NCI-H69 (cell line): ENCODE data around the gene ZC3H18.

Source experiments
- DNase-seq: peaks from one replicate; lab custom pipeline; 2025; lab: John Stamatoyannopoulos, UW

Gene ZC3H18

DNA sequence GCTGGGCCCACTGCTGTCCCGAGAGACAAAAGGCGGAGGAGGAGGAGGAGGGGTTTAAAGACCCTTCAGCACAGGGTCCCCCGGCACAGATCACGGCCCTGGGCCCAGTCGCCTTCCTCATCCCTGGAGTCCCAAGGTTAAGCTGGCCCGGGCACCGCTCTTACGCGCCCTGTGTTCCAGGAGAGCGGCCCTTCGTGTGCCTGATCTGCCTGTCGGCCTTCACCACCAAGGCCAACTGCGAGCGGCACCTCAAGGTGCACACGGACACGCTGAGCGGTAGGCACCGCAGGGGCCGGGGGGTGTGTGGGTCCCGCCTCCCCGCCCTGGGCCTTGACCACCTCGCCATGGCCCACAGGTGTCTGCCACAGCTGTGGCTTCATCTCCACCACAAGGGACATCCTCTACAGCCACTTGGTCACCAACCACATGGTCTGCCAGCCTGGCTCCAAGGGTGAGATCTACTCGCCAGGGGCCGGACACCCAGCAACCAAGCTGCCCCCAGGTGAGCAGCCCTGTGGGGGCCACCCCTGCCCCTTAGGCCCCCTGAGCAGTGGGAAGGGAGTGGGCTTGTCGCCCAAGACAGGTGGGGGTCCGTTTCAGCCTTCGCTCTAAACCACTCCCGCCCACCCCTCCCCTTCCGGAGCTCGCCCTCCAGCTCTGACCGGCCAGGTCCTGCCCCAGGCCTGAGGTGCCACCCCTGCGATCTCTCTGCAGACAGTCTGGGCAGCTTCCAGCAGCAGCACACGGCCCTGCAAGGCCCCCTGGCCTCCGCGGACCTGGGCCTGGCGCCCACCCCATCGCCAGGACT lies 37.6 kb upstream of the ZC3H18 start:
- DNase-seq: no peak

DNA sequence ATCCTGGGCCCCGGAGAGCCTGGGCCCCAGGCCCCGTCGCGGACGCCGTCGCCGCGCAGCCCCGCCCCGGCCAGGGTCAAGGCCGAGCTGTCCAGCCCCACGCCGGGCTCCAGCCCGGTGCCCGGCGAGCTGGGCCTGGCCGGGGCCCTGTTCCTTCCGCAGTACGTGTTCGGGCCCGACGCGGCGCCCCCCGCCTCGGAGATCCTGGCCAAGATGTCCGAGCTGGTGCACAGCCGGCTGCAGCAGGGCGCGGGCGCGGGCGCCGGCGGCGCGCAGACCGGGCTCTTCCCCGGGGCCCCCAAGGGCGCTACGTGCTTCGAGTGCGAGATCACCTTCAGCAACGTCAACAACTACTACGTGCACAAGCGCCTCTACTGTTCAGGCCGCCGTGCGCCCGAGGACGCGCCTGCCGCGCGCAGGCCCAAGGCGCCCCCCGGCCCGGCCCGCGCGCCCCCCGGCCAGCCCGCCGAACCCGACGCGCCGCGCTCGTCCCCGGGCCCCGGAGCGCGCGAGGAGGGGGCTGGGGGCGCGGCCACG lies 36.8 kb upstream of the ZC3H18 start:
- DNase-seq: no peak

DNA sequence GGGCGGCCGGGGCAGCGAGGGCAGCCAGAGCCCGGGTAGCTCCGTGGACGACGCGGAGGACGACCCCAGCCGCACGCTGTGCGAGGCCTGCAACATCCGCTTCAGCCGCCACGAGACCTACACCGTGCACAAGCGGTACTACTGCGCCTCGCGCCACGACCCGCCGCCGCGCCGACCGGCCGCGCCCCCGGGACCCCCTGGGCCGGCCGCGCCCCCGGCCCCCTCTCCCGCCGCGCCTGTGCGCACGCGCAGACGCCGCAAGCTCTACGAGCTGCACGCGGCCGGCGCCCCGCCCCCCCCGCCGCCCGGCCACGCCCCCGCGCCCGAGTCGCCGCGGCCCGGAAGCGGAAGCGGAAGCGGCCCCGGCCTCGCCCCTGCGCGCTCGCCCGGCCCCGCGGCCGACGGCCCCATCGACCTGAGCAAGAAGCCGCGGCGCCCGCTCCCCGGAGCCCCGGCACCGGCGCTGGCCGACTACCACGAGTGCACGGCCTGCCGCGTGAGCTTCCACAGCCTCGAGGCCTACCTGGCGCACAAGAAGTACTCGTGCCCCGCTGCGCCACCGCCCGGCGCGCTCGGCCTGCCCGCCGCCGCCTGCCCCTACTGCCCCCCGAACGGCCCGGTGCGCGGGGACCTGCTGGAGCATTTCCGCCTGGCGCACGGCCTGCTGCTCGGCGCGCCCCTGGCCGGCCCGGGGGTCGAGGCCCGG lies 36.1 kb upstream of the ZC3H18 start:
- no peak for DNase-seq

DNA sequence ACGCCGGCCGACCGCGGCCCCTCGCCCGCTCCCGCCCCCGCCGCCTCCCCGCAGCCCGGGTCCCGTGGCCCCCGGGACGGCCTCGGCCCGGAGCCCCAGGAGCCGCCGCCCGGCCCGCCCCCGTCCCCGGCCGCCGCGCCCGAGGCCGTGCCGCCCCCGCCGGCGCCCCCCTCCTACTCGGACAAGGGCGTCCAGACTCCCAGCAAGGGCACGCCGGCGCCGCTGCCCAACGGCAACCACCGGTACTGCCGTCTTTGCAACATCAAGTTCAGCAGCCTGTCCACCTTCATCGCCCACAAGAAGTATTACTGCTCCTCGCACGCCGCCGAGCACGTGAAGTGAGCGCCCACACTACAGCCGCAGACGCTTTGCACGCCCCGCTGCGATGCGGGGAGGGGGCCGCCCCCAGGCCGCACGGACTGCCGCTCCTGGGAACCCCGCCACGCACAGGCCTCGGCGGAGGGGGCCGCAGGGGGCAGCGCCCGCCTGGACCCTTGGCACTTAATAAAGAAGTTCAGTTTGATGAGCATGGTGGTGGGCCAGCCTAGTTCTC lies 35.5 kb upstream of the ZC3H18 start:
- no peak for DNase-seq

DNA sequence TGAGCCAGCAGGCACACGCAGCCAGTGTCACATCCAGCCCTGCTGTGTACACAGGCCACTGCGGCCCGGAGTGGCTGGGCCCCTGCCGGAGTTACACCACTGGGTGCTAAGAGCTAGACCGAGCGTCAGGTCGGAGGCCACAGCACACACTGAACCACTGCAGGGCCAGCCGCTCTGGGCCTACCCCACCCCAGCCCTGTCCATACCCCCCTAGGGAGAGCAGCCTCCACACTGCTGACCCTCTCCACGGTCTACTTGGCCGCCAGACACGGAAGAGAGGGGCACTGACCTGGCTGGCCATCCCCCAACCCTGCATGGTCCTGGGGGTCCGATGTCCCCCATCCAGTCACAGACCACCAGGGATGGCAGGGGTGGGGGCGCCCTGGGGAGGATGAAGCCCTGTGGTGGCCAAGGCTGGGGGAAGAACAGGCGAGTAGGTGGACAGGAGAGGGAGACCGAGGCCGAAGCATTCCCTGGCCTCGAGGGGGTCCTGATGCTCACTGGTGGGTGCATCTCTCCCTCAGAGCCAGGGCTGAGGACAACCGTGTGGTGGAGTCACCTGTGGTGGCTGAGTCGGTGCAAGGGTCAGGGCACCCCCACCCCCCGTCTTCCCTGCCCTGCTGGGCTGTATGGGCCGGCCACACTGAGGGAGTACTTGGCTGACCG lies 34.9 kb upstream of the ZC3H18 start:
- DNase-seq: no peak

DNA sequence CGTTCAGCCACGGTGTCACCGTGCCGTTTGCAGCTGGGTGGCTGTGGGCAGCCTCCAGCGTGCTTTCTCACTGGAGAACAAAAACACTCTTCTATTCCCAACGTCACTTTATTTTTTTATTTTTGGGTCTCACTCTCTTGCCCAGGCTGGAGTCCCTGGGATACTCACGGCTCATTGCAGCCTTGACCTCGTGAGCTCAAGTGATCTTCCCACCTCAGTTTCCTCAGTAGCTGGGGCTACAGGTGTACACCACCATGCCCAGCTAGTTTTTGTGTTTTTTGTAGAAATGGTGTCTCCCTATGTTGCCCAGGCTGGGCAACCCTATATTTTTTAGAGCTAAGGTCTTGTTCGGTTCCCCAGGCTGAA lies 34.4 kb upstream of the ZC3H18 start:
- no peak for DNase-seq

DNA sequence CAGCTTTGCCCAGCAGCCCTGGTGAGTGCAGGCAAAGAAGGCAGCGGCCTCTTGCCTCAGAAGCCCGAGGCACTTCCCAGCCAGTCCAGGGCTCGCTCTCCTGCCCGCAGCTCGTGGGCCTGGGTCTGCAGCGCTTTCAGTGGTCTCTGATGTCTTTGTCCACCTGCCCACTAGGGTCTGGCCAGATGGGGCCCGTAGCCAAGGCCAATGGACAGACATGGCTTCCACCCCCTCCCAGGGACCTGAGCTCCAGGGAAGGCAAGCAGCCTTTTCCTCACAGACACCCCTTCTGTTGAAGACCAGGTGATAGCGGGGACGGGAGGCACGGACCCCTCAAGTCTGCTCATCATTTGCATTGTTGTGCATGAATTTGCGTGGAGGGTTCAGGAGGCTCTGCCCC lies 33.7 kb upstream of the ZC3H18 start:
- no peak for DNase-seq

DNA sequence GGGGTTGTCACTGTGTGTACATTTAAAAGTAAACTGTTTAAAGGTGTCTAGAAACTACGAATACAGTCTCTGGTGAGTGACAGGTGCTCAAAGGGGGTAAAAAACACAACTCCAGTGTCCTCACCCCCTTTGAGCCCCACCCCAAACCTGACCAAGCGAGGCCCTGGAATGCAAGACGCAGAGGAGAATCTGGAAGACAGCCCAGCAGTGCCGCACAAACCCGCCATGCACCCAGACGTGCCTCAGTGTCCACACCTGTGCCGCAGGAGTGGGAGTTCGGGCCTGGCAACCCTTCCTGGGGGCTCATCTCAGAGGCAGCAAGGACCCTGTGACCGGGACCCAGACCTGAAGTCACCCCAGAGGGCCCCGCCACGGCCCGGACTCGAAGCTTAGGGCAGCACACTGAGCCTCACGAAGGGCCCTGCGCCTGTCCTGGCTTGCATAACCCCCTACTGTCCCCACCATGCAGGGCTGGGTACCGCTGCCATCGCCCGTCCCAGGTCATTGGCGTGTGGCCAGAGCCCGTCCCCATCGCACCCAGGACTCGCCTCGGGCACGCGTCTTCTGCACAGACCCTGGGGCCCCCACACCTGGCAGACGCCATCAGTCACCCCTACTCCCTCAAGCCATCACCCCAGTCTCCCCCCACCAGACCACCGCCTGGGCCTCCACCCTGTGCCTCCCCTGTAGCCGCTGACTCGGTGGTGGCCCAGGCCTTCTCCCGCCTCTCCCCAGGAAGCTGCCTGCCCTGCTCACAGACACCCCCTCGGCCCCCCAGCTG lies 33.0 kb upstream of the ZC3H18 start:
- no peak for DNase-seq

DNA sequence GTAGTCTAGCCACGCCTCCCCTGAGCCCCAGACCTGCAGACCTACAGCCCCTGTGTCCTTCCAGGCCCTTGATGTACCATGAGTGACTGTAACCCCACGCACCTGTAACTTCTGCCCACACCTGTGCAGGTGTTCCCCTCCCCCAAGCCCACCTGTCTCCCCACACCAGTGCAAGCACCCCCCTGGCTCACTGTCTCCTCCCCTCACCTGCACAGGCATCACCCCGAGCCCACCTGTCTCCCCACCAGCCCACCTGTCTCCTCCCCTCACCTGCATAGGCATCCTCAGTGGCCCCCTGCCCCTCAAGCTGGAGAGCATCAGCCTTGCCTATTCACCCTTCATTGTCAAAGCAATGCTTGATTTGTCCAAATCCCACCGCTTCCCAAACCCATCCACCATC lies 32.3 kb upstream of the ZC3H18 start:
- no peak for DNase-seq

DNA sequence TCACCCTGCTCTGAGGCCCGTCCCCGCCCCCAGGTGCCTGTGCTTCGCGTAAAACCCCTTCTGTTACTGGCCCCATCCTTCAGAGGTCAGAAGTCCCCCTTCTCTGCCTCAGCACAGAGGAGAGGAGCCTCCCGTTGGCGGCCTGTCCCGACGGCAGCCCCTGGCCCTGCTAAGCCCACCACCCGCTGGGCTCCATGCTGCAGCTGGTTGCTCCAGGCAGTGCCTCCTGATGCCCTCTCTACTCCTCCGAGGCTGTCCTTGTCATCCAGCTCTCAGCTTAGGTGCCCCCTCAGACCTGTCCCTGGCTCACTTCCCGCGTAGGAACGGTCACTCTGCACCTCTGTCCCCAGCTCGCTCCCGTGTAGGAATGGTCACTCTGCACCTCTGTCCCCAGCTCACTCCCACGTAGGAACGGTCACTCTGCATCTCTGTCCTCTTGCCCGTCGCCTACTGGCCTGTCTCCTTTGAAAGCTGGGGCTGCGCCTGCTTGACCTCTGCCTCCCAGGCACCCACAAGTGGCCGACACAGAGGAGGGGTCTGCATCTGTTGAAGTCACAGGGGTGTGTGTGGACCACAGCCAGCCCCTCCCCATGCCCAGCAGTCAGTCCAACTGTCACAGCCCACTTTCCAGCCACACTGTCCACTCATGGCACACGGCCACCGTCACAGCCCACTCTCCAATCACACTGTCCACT lies 31.7 kb upstream of the ZC3H18 start:
- no peak for DNase-seq

DNA sequence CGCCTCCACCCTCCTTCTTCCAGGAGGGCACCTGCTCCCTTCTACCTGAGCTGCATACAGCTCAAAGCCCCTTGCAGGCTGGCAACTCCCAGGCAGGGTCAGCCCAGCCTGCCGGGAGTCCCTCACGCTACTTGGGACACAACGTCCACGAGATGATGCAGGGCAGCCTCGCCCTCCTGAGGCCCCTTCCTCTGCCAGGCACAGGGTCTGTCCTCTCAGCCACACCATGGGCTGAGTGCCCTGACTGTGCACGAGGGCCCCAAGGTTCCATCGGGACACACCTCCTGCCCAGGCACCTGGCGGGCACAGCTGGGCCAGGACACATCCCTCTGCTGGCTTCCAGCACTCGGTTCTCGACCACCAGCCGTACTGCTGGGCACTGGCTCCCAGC lies 30.9 kb upstream of the ZC3H18 start:
- no peak for DNase-seq

DNA sequence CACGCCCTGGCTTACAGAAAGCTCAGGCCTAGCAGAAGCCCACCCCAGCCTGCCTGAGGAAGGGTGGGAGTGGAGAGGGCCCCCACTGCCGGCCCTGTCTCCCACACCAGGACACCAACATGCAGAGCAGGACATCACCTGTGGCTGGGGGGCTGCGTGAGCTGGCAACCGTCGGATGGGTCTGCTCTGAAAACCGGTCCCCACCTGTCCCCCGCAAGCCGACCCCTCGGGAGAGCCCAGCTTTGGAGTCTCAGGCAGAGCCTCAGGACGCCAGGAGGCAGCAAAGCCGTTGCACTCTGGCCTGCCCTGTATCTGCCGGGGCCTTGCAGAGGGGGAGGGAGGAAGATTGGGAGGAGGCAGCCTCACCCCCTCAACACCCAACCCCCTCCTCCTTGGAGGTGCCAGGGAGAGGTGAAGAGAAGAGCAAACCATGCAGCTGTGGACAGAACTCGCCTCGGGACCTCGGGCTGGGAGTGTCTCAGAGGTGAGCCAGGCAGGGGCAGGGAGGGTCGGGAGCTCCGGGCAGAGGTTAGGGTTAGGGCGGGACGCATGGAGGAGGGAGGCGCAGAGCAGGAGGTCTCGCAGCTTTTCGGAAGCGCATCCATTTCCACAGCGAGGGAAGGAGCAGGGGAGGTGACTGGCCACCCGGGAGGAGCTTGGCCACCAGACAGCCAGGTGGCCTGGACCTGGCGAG lies 30.4 kb upstream of the ZC3H18 start:
- no peak for DNase-seq

DNA sequence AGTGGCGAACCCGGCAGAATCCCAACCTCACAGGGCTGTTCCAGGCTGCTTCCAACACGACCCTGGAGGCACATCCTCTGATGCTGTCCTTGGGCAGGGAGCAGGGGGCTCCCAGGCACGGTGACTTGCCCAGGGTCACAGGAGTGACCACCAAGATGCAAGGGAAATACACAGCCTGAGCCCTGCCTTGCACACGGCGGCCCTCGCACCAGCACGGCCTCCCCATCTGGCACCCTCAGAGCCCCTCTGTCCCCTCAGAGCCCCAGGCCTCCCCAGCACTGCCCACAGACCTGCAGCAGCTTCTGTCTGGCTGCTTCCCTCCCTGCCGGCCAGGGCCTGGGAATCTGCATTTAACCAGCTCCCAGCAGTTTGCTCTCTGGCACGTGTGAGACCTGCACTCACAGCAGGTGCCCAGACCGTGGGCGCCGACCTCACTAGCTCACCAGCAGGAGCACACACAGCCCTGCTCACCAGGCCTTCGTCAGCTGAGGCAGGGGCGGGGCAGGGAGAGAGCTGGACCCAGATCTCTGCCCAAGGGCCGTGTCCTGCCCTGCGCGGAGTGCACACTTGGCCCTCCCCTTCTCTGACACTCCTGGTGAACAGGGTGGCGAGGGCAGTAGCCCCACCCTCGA lies 29.7 kb upstream of the ZC3H18 start:
- DNase-seq: peak; percentile 55

DNA sequence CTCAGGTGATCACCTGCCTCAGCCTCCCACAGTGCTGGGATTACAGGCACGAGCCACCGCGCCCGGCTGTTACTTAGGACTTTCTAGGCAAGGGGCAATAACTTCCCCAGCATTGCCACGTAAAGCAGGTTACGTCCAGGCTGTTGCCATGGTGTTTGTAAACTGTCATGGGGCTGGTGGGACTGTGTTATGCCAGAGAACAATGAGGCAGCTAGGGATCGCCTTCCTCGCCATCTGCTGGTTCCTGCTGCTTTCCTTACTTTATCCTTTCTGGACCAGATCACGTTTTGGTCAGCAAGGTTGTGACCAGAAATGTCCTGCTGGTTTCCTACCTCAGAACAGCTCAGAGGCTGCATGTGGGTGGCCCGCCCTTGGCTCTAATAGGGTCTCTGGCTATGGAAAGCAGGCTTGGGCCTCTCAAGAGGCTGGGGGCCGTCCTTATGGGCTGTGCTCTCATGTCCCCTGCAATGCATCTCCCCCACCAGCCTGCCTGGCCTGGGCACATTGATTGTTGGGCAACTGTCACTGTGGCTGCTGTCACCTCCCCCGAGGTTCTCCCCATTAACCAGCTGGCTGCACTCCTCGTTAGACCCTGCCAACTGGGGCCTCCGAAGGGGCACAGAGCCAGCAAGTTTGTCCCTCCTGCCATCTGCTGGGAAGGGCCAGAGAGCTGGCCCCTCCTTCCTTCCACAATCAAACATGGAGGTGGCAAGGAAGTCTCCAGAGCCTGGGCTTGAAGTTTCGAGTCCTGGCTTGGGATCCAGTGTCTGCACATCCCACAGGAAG lies 28.2 kb upstream of the ZC3H18 start:
- peak; percentile 26 for DNase-seq

DNA sequence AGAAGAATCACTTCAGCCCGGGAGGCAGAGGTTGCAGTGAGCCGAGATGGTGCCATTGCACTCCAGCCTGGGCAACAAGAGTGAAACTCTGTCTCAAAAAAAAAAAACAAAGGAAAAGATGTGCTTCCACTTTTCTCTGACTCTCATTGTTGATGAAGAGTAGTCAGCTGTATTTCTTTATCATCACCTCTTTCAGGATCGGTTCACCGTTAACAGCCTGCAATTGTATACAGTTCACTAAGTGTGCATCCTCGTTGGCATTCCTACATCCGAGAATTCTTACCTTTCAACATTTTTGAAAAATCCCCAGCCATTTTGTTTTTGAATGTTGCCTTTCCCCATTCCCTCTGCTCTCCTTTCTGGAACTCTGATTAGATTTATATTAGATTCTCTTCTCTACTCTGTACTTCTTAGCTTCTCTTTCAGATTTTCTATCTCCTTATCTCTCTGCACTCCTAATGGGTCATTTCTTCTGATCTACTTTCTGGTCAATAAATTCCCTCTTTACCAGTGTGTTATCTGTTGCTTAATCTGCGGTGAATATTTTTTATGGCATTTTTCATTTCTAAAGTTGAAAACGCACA lies 26.9 kb upstream of the ZC3H18 start:
- no peak for DNase-seq

DNA sequence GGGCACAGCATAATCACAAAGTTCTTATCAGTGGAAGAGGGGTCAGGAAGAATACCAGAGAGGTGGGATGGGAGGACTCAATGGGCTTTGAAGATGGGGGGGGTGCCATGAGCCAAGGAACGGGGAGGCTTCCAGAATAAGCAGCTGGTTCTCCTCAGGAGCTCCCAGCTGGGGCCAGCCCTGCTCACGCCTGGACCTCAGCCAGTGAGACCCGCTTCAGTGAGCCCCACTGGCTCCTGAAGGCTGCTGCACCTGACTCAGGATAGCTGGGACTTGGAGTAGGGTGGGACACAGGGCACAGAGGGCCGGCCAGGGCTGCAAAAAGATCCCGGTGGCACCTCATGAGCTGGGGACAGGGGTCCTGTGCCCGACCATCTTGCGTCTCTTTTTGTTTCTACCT lies 24.4 kb upstream of the ZC3H18 start:
- no peak for DNase-seq

DNA sequence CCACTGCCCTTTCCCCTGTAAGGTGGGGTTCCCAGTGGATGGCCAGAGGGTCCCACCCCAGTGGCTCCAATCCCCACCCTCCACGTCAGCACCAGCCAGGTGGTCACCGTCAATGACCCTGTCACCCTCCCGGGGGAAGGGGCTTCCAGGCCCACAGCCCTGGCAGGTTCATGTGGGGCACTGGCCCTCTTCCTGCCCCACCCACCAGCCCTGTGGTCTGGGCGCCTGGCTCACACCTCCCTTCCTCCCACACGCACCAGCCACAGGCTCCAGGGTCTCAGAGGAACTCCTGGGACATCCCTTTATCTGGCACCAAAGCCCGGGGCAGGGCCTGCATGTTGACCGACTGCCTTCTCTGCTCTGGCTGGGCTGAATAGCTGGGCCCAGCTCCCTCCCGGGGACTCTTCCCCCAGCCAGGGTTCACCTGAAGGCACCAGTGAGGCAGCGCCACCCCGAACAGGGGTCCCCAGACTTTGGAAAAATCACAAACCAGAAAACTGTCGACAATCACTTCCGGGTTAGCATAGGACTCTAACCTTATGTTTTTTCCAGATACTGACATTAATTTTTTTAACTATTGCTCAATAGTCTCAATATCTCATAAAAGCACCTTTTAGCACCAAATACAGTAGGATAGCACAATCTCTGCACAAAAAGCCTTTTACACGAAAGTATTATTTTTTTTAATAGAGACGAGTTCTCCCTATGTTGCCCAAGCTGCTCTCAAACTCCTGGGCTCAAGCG lies 21.9 kb upstream of the ZC3H18 start:
- no peak for DNase-seq

DNA sequence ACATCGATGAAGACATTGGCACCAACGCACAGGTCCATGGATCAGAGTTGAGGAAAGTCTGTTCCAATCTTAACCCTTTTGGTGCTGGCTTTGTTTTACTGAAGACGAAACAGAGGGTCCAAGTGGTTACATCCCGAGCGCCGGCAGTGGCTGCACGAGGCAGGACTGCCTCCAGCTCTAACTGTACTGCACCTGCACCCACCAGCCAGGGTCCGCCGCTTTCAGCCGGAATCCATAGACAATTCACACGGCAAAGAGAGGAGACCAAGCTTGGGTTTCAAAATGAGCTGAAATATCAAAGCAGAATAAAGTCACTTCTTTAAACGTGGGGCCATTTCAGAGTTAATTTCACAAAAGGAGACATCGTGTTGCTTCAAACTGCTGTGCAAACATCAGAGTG lies 21.2 kb upstream of the ZC3H18 start:
- DNase-seq: no peak
